Fibroblast of upper back skin (primary cell): ENCODE data around the gene EXD3.
"Not testable (repeated sequence)": the region's sequence is repeated elsewhere in the genome, so short reads cannot be mapped to it uniquely, and the experiment has no call there.

Experiments used
- DNase-seq: peaks from one replicate; pipeline ENCODE4 v3.0.0-alpha.2; 2013

The EXD3 gene

DNA sequence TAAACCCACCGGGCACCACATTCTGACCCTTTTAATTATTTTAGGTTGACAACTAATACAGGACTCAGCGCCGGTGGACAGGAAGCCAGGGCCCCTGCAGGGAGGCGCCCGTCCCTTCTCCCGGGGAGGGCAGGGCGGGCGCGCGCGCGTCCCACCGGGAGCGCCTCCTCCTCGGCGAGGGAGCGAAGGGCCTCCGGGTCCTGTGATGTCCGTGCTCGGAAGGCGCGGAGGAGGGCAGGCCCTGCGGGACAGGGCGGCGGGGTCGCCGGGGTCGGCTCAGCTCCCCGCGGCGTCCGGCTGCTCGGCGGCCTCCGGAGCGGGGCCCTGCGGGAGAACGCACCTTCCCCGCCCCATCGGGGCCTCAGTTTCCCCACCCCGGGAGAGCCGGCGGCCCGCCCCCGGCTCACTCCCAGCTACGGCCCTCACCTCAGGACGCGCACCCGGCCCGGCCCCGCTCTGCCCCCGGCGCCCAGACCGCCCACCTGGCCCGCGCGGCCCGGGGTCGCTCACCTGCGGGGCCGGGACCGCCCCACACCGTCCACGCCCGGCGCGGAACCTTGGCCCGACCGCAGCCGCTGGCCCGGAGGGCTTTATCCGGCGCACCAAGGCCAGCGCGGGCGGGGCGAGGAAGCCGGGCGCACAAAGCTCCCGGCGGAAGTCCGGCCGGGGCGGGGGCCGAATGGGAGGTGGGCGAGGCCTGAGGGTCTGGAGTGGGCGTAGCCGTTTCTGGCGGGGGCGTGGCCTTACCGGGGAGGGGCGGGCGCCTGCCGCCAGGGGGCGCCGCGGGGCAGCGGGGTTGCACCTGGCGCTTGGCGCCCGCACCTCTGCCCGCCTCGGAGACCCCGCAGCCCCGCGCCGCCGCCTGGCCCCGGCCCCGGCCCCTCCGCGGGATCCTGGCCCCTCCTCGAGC lies at the start of gene EXD3, which contains the start of gene NOXA1:
EXD3 (minus strand) TSS at position 559 of the 910 bp plus-strand sequence. CDS start 27,805 bp downstream, outside the sequence.
NOXA1 (plus strand) TSS at position 790 of the 910 bp plus-strand sequence. CDS start 137 bp downstream, outside the sequence.
- peak; percentile 88 for DNase-seq

GRCh38 chr9:137470785-137471184 lies 47.8 kb upstream of the EXD3 start:
- no peak for DNase-seq

GRCh38 chr9:137467896-137468295 lies 44.9 kb upstream of the EXD3 start:
- no peak for DNase-seq

DNA sequence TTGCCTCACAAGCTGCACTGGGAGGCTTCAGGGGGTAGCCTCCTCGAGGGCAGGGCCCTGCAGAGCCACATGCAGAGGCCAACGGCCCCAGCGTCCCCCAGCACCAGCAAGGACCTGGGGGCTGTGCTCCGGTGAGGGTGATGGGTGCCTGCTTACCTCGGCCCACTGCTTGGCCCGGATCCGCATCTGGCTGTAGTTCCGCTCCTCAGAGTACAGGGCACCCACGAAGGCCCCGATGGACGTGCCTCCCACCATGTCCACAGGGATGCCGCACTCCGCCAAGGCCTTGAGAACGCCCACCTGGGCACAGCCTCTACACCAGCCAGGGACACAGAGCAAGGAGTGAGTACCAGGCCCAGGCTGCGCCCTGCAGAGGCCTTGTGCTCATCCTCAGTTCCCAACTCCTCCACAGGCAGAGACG lies 44.2 kb upstream of the EXD3 start:
- no peak for DNase-seq

- not testable (repeated sequence) for DNase-seq
Observed at GRCh38 chr9:137466389-137467085, 43.6 kb upstream of the EXD3 start.

DNA sequence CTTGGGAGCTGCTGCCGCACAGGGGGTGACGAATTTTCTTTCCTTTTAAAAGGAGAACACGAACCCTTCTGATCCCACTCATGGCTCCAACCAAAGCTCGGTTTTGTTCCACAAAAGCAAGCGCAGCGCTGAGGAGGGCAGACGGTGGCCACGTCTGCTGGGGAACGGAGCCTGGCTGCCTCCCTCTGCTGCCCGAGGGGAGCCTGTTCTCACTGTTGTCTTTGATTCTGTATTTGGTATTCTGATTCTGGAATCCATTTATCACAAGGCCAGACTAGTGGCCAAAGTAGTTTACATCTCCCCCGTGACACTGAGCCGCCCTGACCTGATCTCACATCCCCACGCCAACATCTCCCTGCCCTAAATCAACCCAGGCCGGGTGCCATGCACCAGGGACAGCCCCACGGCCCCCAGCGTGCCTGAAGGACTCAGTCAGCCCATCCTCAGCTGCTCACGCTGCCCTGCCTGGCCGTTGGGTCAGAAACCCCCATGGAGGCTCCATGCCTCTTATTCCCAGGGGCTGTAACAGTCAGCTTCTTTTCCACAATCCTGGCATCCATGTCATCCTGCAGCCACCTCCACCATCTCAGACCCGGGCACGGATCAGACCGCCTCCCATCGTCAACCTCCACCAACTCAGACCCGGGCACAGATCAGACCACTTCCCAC lies 42.9 kb upstream of the EXD3 start:
- DNase-seq, result no peak

- no peak for DNase-seq
Observed at GRCh38 chr9:137465000-137465719, 42.2 kb upstream of the EXD3 start.

- DNase-seq, result no peak
Observed at GRCh38 chr9:137464291-137464999, 41.5 kb upstream of the EXD3 start.

- no peak for DNase-seq
Observed at GRCh38 chr9:137463931-137464290, 40.9 kb upstream of the EXD3 start.

GRCh38 chr9:137462986-137463930 lies 40.3 kb upstream of the EXD3 start:
- no peak for DNase-seq

- no peak for DNase-seq
Observed at GRCh38 chr9:137462396-137462985, 39.5 kb upstream of the EXD3 start.

- DNase-seq, result no peak
Observed at GRCh38 chr9:137461663-137462395, 38.9 kb upstream of the EXD3 start.

GRCh38 chr9:137461316-137461662 lies 38.3 kb upstream of the EXD3 start:
- no peak for DNase-seq

GRCh38 chr9:137460363-137461315 lies 37.7 kb upstream of the EXD3 start:
- DNase-seq, result no peak

DNA sequence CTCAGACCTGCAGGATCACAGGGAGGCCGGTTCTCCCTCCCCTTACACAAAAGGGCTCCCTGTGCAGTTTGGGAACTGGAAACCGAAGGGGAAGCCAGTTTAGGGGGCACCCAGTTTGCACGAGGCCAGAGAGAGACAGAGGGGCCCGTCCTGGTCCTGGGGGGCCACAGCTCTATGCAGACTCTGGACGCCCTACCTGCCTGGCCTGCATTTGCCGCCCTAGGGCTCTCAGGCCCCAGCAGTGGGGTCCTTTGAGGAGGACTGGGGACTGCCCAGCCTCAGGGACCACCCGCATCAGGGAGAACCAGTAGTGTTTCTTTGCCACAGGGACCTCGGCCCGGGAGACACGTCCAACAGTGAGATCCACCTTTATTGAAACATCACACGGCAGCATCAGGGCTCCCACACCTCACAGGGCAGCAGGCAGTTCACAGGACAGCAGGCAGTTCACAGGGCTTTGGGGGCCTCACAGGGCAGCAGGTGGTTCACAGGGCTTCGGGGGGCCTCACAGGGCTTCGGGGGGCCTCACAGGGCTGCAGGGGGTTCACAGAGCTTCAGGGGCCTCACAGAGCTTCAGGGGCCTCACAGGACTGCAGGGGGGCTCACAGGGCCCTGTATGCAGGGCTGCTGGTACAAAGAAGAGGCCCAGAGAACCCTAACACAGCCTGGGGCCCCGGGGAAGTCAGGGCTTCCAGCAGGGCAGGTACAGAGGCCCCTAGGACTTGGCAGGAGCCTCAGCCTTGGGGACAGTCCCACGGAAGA lies 36.8 kb upstream of the EXD3 start:
- no peak for DNase-seq

DNA sequence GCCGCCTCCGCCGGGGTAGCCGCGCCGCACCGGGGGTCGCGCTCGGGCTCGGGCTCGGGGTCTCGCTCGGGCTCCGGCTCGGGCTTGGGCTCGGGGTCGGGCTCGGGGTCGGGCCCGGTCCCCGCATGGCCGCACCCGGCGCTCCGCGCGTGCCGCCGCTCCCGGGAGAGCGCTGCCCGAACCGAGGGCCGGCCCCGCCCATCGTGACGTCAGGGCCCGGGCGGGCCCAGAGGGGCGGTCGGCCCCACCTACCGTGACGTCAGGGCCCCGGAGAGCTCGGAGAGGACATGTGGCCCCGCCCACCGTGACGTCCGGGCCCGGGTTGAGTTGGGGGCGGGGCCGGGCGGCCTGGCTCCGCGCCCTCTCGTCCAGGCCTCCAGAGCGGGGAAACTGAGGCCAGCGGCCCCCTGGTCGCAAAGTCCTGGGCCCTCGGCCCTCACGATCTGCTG lies 36.2 kb upstream of the EXD3 start, which contains the start of gene NSMF:
NSMF (minus strand) TSS at position 183 of the 449 bp plus-strand sequence. CDS start 232 bp downstream, outside the sequence.
- peak; percentile 91 for DNase-seq
